NCI-H526 (cell line): Measurements from ENCODE around the gene AP5Z1.

ENCODE experiments used
- DNase-seq, 2 experiments: peaks; one replicate each; lab custom pipeline; 2025; lab: John Stamatoyannopoulos, UW

Gene AP5Z1

DNA sequence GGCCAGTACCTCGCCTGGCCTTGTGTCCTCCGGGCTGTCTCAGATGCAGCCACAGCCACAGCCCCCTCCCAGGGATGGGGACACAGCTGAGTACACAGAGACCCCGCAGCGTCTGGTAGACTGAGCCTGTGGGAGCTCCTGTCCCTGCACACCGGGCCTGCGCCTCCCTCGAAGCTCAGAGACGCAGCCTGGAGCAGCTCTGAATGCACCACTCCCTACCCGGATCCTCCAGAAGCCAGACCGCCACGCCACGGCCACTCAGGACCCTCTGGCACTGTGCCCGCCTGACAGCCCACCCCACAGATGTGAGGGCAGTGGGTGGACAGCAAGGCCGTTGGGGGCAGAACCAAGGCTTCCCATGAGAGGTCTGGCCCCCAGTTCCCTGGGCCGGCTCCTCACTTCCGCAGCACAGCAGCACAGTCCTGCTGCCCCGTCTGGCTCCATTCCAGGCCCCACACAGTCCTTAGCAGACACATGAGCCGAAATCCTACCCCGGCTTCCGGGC, 45.6 kb downstream of the AP5Z1 start:
- DNase-seq: no peak

DNA sequence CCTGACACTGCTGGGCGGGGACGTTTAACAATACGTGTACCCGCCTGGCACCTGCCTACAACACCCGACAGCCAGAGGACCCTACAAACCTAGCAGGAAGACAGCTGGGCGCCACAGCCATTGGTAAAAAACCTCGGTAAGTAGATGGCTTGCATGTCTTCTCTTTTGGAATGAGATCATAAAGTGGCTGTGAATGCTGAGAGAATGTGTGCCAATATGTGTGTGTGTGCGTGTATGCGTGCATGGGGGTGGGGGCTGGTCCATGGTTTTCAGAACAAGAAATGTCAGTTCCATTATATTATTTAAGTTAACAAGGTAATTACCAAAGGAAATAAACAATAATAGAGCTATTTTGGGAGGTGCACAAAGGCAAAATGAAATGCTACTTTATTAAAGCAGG, 47.3 kb downstream of the AP5Z1 start:
- no peak for DNase-seq

DNA sequence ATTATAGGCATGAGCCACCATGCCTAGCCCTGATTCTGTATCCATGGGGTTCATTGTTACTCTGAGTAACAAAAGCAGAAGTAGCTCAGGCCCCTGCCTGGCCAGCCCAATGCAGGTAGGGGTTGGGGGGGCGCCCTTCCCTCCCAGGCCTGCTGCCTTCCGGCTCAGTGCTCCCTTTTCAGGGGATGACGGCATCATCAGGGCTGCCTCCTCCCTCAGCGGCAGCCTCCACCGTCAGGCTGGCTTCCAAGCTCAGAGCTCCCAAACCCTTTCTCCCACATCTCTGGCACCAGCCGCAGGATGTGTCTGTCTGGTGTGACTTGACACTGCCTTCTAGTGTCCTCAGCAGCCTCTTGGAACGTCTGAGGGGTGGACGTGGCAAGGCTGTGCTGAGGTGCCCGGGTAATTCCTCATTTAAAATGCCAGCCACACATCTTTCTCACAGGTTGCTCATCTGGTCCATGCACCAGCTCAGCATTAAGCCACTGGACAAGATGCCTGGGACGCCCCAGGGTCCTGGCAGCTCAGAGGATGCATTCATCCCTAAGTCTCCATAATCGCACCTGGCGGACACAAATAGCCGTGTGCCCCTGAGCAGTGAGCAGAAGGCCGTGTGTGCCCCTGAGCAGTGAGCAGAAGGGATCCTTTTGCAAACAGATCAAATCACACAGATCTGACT, 48.2 kb downstream of the AP5Z1 start:
- no peak for DNase-seq

DNA sequence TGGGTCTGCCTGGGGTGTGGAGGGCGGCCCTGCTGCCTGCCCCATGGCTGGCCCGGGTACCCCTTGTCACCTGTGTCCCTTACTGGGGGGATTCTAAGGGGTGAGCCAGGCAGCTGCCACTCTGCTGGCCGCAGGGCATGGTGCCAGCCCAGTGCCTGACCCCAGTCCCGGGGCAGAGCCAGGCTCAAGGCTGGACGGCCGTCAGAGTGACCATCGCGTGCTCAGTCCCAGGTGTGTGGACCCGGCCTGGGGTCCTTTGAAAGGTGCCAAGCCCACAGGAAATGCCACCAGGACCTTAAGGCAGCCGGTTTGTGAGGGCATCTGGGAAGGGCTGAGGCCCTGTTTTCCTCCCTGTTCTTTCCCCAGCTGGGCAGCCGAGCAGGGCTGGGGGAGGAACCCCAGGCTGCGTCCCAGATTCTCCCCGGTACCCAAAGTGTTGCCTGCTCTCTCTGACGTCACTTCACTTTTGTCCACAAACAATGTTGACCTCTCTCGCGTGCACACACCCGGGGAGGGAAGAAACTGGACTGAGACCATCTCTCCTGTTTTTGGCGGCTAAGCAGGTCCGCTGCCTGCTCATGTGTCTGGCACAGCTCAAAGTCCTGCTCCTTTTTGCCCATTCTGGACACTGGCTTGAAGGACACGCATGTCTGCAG, 48.8 kb downstream of the AP5Z1 start:
- no peak for DNase-seq

DNA sequence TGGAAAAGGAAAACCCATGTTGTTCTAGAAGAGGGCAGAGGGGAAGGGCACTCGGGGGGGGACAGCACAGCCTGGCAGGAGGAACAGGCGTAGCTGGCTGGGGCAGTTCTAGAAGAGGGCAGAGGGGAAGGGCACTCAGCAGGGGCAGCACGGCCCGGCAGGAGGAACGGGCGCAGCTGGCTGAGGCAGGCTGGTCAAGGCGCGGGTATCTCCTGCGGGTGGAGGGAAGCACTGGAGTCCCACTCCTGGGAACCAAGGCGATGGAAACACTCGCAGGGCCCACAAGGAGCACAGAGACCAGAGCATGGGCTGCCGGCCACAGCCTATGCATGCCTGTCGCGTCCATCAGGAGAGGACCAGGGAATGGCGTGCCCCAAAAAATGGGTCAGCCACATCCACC, 49.7 kb downstream of the AP5Z1 start:
- DNase-seq: no peak

DNA sequence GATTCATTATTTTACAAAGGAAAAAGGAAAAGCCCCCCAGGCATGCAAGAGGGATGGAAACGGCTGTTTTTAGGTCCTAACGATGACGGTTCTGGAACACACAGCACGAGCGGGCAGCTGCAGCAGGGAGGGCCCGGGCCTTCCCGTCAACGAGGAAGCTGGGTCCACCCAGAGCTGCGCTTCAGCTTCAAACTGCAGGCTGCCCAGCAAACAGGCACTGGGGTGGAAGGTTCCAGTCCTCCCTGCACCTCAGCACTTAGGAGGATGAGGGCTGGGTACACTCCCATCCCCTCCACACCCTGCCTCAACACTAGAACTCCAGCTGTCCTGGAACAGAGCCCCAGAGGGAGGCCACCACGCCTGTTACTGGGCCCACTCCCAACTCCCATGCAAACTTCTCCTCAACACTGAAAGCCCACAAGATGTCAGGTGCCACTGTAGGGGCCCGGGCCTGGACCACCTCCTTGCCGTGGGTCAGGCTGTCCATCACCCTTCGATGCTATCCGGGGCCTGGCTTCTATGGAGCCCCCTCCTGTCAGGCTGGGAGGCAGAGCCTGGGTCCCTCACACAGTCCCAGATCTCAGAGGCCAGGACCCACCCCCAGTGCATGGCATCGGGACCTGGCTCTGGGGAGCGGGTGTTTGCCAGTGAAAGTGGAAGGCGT, 53.4 kb downstream of the AP5Z1 start:
- DNase-seq: no peak

DNA sequence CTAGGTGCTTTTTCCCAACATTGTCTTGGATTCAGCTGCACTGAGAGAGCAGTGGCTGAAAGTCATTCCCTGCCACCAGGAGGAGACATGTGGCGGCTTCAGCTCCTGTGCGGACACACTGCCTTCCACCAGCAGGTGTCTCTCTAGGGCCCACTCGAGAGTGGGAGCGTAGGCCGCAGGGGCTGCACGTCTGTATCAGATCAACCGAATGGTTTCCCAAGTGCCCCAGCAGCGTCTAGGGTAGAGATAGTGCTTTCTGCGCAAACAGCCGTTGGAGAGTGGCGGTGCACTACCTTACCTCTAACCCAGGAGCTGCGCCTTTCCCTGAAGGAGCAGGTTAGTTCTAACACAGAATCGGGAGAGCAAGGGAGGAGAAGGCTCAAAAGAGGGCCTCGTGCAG, 54.8 kb downstream of the AP5Z1 start:
- peak; percentile 50 to 84 for DNase-seq

DNA sequence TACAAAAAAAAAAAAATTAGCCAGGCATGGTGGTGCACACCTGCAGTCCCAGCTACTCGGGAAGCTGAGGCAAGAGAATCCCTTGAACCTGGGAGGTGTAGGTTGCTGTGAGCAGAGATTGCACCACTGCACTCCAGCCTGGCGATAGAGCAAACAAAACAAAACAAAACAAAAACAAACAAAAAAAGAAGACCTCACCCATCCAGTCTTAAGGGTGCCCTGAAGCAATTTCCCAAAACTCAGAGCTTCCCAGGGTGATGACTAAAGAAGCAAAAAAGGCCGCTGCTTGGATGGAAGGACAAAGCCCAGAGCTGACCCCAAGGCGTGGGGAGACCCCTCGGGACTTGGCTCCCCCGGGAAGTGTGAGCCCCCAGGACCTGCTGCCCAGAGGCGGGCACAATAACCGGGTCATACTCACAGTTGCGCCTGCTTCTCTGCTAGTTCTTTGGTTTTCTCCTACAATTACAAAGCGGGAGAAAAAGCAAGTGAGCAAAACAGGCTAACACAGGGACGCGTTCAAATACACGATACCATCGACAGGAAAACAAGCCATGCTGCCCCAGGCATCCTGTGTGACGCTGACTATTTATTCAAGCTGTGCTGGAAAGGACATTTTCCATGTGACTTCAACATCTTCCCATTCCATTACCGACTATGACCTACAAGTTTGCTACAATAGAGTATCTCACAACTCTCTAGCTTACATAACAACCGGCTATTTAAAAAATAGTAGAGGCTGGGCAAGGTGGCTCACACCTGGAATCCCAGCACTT, 56.5 kb downstream of the AP5Z1 start:
- no peak for DNase-seq

DNA sequence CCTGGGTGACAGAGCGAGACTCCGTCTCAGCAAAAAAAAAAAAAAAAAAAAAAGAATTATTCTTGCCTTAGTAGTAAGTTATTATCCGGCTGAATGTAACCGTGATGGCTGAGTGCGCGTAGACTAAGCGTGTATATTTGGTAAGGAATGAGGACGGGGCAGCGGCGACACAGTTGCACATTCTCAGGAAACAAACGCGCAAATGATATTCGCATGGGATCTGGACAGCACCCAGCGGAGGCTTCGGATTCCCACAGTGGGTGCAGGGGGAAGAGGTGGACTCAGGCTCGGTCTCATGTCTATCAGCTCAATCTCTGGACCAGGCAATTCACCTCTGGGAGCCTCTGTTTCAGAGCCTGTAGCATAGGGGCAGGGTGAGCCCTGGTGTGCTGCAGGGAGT, 57.3 kb downstream of the AP5Z1 start:
- no peak for DNase-seq

DNA sequence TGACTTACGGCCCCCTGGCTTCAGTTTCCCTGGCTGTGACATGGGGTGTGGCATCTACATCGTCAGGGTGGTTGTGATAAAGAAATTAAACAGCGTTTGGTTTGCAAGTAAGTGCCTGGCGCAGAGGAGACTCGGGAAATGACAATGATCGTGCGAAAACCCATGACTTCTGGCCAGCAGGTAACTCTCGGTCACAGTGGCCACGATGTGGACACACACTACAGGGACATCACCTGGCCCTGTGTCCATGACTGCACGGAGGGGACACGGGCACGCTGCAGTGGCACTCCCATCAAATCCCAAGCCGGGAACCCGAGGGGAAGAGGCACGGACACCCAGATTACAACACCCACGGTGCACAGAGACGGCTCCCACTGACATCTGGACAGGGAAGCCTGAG, 57.8 kb downstream of the AP5Z1 start:
- no peak for DNase-seq

DNA sequence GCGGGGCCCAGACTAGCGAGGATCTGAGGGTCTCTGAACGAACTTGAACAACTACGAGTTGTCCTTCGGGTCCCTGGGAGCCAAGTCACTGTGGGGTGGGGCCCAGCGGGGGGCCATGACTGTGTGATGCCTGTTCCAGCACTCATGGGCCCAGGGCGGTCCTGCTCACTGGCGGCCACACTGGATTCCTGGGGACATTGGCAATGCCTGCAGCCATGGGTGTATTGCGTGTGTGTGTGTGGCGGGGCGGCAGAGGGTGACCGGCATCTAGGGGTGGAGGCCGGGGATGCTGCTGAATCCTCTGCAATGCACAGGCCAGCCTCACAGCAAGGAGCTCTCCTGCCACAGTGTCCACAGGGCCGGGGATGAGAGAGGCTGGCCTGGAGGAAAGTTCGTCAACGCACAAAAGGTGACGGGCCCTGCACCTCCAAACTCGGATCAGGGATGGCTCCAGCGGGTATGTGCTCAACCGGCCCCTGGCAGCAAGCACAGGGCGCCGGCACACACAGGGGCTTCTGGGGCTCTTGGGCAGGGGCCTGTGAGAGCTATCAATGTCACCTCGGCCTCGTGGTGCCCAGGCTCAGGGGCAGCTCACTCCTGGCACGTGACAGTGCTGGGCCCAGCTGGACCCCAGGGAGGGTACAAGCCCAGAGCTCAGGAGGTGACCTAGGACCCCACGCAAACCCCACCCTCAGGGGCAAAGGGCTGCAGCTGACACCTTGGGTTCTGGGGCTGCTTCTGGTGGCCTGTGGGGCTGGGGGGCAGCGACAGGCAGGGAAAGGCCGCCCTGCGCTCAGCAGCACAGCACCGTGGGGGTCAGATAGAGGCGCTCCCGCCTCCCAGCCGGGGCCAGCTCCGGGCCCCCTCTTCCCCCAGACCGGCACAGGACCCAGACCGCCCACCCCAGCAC, 58.5 kb downstream of the AP5Z1 start:
- no peak for DNase-seq

DNA sequence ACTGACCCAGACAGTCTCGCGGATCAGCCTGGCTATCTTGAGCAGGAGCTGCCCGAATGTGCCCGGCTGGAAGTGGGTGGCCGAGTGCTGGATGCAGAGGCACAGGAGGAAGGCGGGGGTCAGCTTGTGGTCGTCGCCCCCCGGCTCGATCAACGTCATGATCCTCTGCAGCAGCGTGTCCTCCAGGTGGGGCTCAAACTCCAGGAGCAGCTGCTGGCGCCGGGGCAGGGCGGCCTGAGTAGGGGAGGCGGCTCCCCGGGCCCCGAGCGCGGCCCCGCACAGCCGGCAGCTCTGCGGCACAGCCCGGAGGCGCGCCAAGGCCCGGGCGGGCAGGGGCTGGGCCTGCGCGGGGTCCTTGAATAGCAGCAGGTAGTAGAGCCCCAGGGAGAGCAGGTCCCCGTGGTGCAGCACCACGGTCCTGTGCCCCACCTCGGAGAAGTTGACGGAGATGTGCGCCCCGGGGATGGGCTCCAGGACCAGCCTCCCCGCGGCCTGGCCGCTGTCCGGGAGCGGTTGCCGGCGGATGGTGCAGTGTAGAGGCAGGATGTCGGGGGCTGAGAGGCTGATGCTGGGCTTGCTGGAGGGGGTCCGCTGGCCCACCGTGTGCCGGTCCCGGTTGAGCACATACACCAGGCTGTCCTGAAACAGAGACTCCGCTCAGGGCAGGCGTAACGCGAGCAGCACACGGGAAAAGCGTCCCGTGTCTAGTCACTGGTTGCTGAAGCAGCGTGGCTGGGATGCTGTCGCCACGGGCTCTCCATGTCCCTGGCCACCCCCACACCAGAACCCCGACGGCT, 59.4 kb downstream of the AP5Z1 start:
- no peak for DNase-seq

DNA sequence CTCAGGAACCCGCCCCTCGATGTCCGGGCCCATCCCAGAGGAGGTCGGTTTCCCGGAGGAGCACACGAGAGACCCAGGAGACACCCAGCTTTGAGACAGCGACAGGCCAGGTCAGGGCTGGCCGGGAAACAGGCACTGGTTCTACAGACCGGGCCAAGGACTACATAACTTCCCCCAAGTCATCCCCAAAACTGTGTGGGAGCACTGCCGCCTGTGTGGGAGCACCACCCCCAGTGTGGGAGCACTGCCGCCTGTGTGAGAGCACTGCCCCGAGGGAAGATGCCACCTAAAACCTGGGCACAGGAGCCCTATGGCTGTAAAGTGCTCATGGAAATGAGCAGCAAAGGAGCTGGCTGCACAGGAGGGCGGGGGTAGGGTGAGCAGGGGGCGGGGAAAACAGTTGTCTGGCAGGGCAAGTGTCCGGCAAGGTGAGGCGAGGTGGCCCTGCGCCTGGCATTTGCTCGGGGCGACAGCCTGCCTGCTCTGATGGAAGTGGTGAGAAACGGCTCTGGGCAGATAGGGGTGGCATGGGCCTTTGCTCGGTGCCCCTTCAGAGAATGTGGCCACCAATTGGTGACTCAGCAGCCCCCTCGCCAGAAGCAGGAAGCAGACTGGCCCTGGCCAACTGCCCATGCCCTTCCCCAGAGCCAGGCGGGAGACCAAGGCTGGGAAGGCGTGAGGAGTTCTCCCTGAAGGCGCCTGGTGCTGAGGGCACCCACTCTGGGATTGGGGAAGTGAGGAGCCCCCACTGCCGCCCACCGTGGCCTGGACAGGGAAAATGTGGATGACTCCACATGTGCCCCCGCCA, 60.2 kb downstream of the AP5Z1 start:
- DNase-seq: no peak

DNA sequence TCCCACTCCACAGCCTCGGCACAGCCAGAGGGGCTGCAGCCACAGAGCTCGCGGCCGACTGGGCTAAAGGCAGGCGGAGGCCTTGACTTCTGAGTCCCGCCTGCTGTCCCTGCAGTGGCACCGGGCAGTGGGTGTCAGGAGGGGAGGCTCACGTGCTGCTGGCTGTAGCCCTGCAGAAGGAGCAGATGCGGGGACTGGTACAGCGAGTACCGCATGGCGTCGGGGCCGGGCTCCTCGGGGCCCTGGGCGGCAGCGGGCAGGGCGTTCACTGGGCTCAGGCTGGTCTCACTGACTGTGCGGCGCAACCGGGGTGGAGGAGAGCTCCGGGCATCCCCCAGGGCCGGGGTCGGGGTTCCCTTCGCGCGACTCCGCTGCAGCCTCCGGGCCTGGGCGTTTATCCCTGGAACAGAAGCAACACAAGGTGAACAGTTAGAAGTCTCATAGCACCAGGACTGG, 60.8 kb downstream of the AP5Z1 start:
- DNase-seq: no peak

DNA sequence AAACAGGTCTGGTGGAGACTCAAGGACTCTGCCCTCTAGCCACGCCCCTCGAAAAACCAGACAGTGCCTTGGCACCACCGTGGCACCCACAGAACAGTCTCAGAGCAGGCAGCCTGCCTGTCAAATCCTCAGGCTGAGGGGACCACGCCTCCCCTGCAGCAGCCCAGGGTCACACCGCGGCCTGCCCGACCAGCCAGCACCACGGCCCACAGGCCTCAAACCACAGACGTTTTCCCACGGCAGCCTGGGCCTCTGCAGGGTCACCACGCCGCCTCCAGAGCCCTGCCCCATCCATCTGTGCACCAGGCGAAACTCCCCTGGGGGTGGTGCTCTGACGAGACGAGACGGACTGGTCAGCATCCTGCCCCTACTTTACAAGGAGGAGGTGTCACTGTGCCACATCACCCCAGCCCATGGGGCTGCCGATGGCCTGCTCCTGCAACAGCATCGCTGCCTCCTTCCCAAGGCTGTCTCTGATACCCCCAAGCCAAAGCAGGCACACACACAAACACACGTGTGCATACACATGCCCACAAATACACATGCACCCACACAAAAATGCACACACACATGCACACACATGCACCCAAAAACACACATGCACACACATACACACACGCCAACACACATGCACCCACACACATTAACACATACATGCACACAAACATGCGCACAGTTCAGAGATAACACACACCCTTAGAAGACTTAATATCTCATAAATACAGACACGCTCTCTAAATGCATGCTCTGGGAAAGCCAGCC, 61.8 kb downstream of the AP5Z1 start:
- no peak for DNase-seq

DNA sequence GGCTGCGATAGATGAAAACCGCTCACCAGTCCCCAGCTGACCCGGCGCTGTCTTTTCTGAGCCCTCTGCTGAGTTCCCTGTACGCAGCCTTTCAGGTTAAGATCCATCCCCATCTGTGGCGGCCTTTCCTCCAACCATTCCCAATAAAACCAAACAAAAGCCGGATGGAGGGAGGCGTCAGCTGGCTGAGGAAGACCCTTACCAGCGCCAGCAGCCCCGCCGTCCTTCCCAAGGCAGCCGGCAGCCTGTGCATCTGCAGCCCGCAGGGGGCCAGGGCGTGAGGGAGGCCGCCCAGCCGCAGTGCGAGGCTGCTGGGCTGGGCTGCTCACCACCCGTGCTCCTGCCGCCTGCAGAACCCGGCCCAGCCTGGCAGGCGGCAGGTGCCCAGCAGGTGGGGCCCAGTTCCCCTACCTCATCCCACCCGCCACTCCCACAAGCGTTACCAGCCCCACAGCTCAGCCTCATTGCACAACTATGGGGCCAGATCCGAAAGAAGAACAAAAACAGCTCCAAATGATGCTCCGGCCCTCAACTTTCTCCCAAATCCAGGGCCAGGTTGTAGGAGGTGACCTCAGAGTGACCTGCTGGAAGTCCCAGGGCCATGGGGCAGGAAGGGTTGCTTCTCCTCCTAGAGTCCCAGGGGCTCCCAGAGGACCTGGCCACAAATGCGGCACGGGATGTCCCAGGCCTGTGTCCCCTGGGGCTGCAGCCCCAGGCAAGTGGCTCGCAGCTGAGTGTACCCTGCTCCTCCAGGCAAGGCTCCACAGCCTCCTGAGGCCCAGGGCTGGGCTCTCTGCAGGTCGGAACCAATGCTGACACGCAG, 62.6 kb downstream of the AP5Z1 start:
- DNase-seq: peak in 1 of 2 experiments; percentile 40

DNA sequence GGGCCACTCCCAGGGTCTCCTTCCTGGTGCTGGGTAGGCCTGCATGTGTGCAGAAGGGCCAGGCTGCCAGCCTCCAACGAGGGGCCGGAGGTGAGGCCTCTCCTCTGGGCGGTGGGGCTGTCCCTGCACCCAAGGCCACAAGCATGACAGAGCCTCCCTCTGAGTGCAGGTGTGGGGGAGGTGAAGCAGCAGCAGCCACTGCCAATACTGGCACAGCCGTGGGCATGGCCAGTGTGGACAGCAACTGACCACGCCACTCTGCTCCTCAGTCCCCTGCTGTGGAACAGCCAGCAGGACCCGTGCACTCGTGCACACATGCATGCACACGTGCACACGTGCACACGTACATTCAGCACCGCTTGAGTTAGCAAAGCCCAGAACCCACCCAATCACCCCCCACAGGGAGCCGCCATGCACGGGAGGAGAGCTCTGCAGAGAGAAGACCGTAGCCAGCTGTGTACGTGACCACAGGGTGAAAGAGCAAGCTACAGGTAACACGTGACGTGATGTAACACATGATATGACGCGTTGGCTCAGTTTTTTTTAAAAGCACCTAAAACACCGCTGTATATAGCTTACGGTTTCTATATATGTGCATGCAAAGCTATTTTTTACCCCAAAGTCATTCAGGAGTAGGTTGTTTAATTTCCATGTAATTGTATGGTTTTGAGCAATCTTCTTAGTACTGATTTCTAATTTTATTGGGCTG, 63.4 kb downstream of the AP5Z1 start:
- DNase-seq: no peak
